Fibroblast of skin of back (primary cell): ENCODE measurements around the gene SEC22C.
A peak's percentile ranks its signal among the peaks of the same experiment; 100 is the strongest.

ENCODE experiments used
- DNase-seq: peaks from one replicate; pipeline ENCODE4 v3.0.0-alpha.2; 2013

The SEC22C gene

DNA sequence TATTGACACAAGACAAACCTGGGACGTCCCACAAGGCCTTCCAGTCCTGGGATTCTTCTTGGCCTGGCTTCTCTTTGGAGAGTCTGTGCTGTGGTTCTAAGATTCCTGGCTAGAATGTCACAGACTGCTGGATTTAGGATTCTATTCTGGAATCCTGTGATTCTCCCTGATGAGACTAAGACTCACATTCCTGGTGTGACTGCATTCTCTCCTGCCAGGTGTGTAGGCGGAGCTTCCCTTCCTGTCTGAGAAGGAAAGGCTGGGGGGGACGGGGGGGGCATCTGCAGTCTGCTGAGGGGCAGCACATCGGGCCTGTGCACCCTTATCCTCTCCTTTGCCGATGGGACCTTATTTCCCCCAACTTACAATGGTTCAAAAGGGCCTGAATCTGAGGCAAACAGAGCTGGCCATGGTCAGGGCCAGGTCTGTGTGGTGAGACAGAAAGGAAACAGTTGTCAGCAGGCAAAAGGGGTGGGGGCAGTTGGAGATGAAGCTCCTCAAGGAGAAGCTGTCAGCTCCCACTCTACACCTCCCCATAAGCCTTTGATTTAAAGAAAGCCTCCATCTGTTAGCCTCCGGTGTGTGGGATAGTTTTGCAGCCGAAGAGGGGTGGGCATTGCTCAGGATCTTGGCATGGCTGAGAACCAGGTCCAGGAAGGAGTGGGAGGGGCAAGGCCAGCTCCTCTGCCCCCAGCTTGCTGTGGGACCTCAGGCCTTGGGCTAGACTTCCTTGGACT, 48.4 kb downstream of the SEC22C start:
- no peak for DNase-seq

DNA sequence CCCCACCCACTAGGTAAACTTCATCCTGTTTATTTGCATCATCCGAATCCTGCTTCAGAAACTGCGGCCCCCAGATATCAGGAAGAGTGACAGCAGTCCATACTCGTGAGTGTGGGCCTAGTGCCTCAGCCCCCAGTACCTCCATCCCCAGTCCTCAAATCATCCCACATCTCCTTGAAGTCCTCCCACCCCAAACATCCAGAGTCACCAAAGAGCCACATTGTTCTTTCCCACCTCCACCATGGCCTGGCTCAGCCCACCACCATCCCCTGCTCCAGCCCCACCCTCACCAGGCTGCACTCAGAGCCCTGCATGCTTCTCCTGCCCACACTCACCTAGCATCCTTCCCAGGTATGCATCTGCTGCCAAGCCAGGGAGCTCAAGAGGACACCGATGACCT, 49.5 kb downstream of the SEC22C start:
- no peak for DNase-seq

DNA sequence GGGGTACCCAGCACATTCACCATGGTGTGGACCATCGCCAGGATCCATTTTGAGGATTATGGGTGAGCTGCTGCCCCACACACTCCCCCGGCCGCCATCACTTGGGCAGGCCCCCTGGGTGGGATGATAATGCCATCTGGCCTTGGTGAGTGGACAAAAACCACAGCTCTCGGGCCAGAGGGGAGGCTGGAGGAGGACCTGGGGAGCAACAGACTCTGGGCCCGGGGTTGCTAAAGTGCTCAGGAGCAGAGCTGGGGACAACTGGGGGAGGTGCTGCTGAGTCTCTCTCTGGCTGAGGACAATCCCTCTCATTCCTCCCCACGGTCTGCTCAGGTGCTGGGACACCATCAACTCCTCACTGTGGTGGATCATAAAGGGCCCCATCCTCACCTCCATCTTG, 50.3 kb downstream of the SEC22C start:
- no peak for DNase-seq

DNA sequence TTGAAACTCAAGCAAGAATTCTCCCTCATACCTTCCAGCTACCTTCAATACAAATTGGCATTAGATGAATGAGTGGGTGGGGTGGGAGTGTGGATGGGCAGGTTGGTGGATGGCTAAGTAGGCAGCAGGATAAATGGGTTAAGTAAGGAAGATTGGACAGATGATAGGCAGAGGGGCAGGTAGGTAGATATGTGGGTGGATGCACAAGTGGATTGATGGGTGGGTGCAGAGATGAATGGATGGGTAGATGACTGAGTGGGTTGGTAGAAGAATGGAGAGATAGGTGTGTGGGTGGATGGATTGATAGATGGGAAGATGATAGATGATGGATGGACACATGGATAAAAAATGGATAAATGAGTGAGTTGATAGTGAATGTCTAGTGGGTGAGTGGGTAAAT, 51.7 kb downstream of the SEC22C start:
- no peak for DNase-seq

DNA sequence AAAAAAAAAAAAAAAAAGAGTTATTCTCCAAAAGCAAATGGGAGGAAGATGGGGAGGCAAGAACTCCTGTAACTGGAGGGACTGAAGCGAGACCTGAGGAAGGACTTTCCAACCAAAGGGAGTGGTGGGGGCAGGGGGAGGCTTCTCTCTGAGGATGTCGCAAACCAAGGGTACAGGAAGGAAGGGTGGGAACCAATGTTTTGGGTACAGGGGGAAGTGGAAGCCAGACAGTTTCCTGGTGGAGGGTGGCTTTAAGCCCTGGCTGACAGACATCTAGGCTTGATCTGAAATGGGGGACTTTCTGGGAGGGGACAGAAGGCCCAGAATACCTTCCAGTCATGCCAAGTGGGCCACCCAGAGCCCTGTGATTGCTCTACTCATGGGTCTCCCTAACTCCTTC, 52.3 kb downstream of the SEC22C start:
- DNase-seq, result no peak

DNA sequence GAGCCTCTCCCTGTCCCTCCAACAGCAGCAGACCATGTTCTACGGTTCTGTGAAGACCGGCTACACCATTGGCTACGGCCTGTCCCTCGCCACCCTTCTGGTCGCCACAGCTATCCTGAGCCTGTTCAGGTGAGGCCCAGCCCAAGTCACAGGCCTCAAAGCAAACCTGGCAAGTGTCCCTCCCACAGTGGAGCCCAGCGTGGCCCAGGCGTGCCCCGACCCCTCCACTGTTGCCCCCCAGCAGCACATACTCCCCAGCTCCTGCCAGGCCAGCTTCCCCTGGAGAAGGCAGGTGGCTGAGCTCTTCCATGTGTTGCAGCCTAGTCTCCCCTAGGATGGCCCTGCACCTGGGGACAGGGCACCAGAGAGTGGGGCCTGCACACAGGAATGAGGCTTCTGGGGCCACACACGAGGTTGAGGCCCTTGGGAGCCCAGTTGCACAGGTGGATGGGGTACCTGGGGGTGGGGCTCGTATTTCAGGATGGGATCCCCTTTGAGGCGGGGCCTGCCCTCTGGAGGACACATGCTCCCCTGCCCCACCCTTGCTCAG, 54.3 kb downstream of the SEC22C start:
- no peak for DNase-seq

DNA sequence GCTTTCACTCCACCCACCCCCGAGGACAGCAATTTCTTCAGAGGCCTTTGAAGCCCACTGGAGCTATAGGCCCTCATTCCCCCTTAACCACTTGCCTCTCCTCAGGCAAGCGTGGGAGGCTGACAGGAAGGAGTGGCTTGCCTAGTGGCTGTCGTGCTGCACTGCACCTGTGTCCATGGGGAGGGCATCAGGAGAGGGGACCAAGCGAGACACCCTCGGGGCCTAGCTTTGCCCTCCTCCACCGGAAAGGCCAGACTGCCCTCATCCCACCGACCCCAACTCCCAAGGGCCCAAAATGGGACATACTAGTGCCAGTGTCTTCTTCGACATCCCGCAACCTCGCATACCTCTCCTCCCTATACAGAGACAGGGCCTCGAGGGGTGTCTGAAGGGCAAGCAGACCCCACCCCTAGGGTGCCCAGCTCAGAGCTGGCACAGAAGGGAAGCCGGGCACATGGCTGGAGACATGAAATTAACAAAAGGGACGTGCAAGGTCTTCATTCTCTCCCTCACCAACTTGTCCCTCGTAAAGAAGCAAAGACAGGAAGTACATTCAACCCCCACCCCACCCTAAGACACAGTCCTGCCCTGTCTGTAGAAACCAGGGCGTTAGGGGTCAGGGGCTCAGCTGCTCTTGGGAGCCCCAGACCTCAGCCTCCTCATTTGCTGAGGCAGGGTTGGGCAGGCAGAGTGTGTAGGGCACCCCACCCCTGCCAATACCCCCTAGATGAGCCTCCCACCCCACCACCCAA, 55.0 kb downstream of the SEC22C start:
- no peak for DNase-seq

DNA sequence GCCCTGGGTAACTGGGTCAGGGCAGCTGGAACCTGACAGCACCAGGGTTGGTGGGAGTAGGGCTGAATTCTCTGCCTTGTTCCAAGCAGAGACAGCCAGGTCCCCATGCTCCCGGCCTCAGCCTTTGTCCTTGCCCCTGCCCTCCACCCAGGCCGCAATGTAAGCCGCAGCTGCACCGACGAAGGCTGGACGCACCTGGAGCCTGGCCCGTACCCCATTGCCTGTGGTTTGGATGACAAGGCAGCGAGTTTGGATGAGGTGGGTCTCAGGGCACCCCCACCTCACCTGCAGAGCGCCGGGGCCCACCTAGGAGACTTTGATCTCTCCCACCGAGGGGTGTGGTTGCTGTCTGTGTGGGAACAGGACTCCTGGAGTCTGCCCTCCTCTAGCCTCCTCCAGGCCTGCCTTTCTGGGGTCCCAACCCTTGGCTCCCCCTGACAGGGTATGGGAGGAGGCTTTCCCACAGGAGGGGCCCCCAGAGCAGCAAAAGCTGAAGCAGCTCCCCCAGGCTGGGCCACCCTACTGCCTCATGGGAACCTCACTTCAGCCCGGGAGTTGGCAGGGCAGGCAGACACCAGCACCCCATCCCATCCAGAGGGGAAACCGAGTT, 55.9 kb downstream of the SEC22C start:
- no peak for DNase-seq

DNA sequence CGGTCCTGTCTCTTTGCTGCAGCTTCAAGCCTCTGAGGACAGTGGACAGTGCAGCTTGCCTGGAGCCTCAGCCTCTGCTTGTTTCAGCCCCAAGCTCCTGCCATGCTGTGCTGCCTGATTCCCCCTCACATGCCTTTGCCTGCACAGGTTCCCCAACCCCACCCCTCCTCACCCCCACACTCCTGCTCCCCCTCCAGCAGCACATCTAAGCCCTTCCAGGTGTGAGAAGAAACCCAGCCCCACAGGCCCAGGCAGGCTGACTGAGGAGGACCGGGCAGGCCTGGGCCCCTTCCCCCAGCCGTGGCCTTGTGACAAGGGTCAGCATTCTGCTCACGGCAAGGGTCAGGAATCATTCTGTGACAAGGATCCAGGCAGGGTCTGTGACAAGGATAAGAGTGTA, 56.6 kb downstream of the SEC22C start:
- DNase-seq, result no peak

DNA sequence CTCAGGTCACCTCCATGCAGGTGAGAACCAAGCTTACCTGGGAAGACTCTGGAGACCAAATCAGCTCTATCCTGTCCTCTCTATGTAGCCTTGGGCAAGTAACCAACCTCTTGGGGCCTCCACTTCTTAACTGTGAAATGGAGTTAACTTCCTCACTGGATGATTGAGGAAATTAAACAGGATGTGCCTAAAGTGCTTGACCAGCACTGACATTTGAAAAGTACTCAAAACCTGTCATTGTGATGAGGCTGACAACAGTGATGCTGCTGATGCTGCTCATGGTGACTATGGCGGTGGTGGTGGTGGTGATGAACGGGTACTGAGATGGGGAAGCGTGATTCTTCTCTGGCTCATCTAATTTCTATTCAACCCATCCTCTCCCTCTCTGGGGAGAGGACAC, 57.0 kb downstream of the SEC22C start:
- no peak for DNase-seq

DNA sequence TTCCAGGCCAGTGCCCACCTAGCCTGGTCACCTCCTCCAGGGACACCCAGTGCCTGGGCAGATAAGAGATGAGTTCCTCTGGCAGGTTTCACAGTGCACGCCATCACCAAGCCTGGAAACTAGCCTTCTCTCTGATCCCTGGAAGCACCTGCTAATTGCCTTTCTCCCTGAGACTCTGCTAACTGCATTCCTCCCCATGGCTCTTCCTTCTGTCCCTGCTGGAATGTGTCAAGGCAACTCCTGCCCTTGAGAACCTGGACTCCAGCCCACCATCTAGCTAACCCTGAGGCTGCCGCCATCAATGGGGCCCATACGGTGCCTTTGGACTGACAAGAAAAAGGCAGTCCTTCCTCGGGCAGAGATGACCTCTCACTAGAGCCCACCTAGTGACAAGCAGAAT, 60.9 kb downstream of the SEC22C start:
- no peak for DNase-seq

DNA sequence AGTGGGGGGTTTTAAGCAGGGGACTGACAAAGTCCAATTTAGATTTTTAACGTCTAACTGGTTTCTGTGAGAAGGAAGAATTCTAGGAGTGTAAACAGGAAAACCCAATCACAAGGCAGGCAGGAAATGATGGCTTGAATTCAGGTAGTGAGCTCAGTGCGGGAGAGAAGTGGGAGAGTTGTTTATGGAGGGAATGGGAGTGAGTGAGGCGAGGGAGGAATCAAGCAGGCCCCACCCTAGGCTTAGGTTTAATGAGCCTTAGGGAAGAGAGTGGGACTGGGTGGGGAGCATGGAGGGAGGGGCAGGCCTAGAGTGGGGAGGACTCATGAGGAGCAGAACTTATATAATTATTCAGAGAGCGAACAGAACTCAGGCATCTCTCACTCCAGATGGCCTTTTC, 61.4 kb downstream of the SEC22C start:
- DNase-seq, result no peak

DNA sequence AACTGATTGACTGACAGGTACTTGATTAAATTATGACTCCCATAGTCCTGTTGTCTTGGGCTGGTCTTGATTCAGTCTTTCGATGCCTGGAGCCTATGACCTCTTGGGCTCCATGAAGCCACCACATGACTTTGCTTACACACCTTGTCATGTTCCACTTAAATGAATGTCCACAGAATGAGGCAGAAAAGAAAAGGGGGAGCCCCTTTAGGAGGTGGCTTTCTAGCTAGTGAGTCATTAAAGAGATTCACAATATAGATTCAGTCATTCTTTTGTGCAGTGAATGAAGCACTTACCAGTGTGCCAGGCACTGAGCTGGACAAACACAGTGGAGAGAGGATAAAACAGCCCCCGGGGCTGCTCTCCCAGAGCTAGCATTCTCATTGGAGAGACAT, 62.2 kb downstream of the SEC22C start:
- DNase-seq, result no peak

DNA sequence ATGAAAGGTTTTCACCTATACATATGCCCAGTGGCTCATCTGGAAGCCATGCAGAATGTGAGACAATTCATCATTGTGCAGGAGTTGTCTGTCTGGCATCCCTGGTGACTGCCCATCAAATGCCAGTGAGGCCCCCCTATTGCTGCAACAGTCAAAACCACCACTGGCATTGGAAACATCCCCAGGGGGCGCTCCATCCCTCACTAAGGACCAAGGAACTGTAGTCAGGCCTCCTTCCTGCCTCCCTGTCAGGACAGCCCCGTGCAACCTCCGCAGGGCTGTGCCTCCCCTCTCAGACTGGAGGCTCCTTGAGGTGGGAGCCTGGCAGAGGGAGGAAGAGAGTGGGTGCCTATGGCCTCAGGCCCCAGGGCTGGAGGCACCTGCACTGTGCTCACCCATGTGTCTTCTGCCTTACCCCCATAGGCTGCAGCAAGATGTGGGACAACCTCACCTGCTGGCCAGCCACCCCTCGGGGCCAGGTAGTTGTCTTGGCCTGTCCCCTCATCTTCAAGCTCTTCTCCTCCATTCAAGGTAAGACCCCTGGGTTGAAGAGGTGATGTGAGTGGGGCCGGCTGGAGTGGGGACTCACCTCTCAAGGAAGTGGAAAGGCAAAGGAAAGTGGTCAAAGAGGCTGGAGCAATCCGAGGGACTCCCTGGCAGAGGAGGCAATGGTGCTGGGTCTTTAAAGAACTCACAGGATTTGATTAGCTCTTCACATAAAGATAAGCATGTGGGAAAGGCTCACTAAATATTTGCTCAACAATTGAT, 62.8 kb downstream of the SEC22C start:
- DNase-seq, result no peak

DNA sequence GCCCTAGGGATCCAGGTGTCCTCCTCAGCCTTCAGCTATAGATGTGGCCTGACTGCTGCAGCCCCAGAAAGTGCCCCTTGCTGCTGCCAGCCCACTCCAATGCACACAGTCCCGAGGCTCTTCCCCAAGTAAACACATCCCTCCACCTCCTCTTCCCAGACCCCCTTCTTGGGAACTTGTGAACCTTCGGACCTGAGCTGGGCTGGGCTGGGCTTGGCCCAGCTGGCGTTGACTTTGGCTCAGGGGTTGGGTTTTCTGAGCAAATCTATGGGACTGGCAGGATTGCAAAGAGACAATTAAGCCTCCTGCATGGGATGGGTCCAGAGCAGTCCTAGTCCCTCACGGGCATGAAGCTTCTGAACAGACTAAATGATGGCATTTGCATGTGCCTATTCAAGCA, 64.7 kb downstream of the SEC22C start:
- DNase-seq, result no peak

DNA sequence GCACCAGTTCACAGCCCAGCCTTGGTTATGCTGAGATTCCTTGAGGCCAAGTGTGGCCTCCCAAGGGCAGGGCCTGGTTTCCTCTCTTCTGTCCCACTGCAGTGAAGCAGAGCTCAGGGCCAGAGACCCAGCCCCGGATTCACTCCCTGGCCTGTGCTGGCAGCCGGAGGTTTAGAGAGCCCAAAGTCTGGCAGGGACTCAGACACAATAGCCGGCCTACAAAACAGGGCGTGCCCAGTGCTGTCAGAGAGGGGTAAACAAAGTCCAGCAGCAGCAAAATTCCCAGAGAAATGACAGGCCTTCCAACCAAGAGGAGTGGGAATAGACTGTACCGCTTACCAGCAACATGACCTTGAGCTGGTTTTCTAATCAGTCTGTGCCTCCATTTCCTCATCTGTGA, 65.3 kb downstream of the SEC22C start:
- no peak for DNase-seq

DNA sequence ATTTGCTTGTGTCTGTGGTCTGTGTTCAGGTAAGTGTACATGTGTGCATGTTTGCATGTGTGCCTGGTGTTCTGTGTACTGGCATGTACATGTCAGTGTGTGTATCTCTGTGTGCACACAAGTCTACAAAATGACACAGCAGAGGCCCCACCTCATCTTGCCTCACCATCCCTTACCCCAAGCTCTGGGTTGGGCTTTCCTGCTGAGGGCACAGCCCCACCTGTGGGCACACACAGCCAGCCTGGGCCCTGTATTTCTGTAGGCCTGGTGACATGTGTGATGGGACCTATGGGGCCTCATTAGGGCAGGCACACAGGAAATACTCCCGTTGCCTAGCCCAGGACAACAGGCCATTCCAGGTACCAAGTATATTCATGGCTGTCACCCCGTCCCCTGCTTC, 65.8 kb downstream of the SEC22C start:
- no peak for DNase-seq

DNA sequence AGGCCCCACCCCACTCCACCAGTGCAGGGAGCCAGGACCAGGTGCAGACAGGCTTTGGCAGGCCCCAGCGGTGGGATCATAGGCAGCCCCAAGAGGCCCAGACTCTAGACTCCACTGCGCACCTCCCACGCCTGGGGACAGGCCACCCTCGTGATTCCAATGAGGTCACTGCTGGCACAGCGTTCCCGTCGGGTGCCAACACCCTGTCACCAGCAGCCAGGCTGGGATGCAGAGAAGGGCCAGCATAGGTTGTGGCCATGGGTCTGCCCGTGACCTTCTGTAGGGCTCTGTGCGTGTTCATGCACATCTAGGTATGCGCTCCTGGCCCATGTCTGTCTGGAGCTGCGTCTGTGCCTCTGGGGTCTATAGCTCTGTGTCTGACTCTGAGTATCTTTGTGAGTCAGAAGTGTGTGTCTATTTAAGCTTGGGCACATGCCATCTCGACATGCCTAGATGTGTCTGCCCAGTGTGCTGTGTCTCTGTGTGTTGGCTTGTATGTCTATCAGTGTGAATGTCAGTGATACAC, 66.3 kb downstream of the SEC22C start:
- DNase-seq, result no peak

DNA sequence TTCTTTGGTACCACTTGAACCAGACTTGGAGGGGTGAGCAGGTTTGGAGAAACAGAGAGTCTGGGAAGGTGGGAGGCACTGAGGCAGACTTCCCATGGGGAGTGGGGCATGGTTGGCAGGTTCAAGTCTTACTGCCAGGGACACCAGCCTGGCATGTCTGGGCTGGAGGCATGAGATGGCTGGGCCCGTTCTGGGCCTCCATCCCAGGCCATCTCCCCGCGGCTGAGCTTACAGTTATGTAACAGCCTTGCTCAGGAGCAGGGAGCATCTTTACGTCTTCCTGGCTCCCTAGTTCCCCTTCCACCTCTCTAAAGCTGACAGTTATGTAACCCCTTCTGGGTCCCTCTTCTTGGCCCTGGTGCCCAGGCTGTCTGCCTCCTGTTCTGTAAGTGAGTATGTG, 66.9 kb downstream of the SEC22C start:
- no peak for DNase-seq

DNA sequence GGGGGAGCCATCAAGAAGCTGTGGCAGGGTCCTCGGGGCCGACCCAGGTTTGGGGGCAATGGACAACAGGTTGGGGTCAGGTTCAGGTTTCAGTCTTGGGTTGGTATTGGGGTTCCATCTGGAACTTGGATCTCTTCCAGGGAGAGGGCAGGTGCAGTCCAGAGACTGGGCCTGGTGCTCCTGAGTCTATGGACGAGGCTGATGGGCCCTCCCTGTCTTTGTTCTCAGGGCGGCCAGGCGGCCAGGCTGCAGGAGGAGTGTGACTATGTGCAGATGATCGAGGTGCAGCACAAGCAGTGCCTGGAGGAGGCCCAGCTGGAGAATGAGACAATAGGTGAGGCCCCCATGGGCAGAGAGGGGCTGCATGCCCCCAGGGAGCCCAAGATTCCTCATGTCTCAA, 68.2 kb downstream of the SEC22C start:
- no peak for DNase-seq

DNA sequence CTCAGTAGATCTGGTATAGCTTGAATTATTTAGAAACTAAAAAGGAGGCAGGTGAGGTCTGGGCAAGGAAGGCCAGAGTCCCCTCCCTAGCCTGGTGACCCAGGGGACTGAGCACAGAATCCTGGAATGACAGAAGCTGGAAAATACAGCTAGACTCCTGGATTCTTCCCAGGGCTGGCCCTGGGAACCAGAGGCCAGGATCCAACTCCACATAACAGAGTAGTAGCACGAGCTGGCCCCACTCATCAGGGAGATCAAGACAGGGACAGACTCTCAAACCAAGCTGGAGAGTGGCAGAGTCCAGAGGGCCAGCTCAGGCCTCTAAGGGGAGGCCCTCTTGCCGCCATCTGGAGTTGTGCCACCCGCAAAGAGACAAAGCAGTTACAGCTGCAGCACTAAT, 68.6 kb downstream of the SEC22C start:
- no peak for DNase-seq

DNA sequence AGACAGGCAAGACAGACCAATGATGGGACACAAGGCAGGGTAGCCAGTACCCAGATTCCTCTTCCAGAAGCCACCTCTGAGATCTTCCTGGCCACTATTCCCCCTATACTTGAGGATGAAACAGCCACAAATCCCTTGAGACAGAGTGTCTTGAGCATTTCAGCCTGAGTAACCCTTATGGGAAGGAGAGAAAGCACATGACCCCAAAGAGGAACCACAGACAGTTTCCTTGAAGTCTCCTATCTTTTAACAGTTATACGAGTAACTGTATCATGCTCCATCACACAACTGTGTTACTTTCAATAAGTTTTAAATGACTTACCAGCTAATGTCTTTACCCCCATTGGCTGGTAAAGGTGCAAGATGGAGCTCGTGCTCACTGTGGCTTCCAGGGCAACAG, 70.0 kb downstream of the SEC22C start:
- DNase-seq, result no peak

DNA sequence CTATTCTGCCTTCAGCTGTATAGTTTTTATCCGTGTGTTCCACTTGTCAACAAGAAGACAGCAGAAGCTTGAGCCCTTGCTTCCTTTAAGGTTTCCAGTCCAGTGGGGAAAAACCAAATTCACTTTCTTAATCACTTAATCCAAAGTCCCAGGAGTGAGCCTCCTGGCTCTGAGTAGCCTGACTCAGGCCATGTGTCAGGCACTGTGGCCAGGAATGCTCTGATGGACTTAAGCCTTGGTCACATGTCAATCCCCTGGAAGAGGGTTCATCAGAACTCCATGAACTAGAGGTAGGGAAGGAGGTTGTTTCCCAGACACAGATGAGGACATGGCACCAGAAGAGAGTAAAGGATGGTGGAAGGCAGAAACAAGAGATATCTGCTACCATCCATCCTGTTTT, 70.6 kb downstream of the SEC22C start:
- peak; percentile 6 for DNase-seq
